PC-9 (cell line): ENCODE results near the gene PCSK5. TPM values are rescaled to one million over a fixed set of nuclear protein-coding genes. Genes with fewer than 3 reads are reported as not detected.

ENCODE experiments used
- BruUV-seq: library from RNA; stranded (reverse); fragments of 400-500 nt; replicated peaks from 2 replicates; lab custom pipeline; 2021; lab: Mats Ljungman, UMichigan
- CTCF ChIA-PET: fragments of 300-600 bp; sonication (Branson Sonifier 250); formaldehyde crosslinking; loops from one replicate; lab custom pipeline; 2022; ENCODE audit warnings: antibody characterized with exemption; lab: Charles Lee
- POLR2A ChIA-PET: fragments of 300-600 bp; sonication (Branson Sonifier 250); formaldehyde crosslinking; loops from one replicate; lab custom pipeline; 2022; ENCODE audit warnings: antibody characterized with exemption; ENCODE audit not compliant: unreplicated experiment; lab: Charles Lee
- DNase-seq, 2 experiments: peaks; one replicate each; pipeline versions ENCODE4 v3.0.0 to v3.0.0-alpha.2; 2015 to 2022; ENCODE audit warnings: mixed read lengths in 1 of 2
- H2AFZ ChIP-seq: fragments of 200-600 bp; sonication (generic); 2 replicates; pipeline ENCODE4 v1.8.1; 2017; ENCODE audit warnings: antibody characterized with exemption
- H3F3A ChIP-seq: fragments of 200-600 bp; sonication (generic); 2 replicates; pipeline ENCODE4 v1.8.1; 2017; ENCODE audit warnings: antibody characterized with exemption, mild to moderate bottlenecking, low read depth; ENCODE audit not compliant: insufficient read depth
- H3K27ac ChIP-seq: fragments of 200-600 bp; sonication (generic); 2 replicates; pipeline ENCODE4 v1.6.1; 2016; ENCODE audit warnings: mixed run types
- H3K27me3 ChIP-seq: fragments of 200-600 bp; sonication (generic); 2 replicates; pipeline ENCODE4 v1.6.1; 2016; ENCODE audit warnings: low read depth, mixed run types; ENCODE audit not compliant: insufficient read depth
- H3K36me3 ChIP-seq: fragments of 200-600 bp; sonication (generic); 2 replicates; pipeline ENCODE4 v1.6.1; 2016; ENCODE audit warnings: low read depth, mixed run types
- H3K4me1 ChIP-seq: fragments of 200-600 bp; sonication (generic); replicated peaks from 2 replicates; pipeline ENCODE4 v1.6.1; 2016; ENCODE audit warnings: mixed run types; ENCODE audit not compliant: insufficient read depth
- H3K4me2 ChIP-seq: fragments of 200-600 bp; sonication (generic); 2 replicates; pipeline ENCODE4 v1.6.1; 2017; ENCODE audit warnings: mixed run types
- H3K4me3 ChIP-seq: fragments of 200-600 bp; sonication (generic); 2 replicates; pipeline ENCODE4 v1.6.1; 2016; ENCODE audit warnings: mixed run types
- H3K79me2 ChIP-seq: fragments of 200-600 bp; sonication (generic); 2 replicates; pipeline ENCODE4 v1.6.1; 2017; ENCODE audit warnings: low read depth, mixed run types
- H3K9me2 ChIP-seq: fragments of 200-600 bp; sonication (generic); 2 replicates; pipeline ENCODE4 v1.8.1; 2017; ENCODE audit warnings: mild to moderate bottlenecking; ENCODE audit not compliant: insufficient read depth
- H3K9me3 ChIP-seq: fragments of 200-600 bp; sonication (generic); 2 replicates; pipeline ENCODE4 v1.8.1; 2016; ENCODE audit warnings: low read depth; ENCODE audit not compliant: insufficient read depth
- H4K20me1 ChIP-seq: fragments of 200-600 bp; sonication (generic); 2 replicates; pipeline ENCODE4 v1.8.1; 2017; ENCODE audit not compliant: insufficient read depth
- EZH2 ChIP-seq: fragments of 200-600 bp; sonication (generic); IDR thresholded peaks from 2 replicates; pipeline ENCODE4 v1.8.0; 2017; ENCODE audit warnings: antibody characterized with exemption, low read depth
- intact Hi-C: fragments of 100-400 bp; cut with micrococcal nuclease; formaldehyde crosslinking; loops from one replicate; pipeline ENCODE4 v1.10.0; 2022; ENCODE audit not compliant: unreplicated experiment
- total RNA-seq: library from RNA; stranded (reverse); gene quantifications from 2 replicates; pipeline ENCODE4 v1.2.3, GENCODE V29; 2021
- TF ChIP-seq, protein P1 (sequence below): fragments of 200-600 bp; sonication (generic); conservative IDR thresholded peaks from 2 replicates; pipeline ENCODE4 v1.6.1; 2017; ENCODE audit warnings: mixed run types, antibody characterized with exemption, mild to moderate bottlenecking, moderate library complexity

The PCSK5 gene
- total RNA-seq, 1 experiment from 2014 or later = 8.2 TPM

DNA sequence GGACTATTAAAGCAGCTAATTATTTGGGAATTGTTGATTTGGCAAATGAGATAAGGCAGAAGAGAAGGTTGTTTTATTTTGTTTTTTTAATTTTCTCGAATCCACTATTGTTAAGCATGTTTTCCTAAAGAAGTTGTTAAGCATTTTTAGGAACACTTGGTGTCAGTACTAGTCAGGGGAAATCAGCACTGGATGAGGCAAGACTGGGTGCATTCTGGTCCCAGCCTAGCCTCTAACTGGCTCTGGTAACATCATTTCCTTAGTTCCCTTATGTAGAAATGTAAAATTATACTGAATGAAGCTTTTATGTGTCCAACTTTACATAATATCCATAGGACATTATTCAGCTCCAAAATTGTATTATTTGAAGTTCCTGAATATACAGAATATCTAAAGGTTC, 196.1 kb downstream of the PCSK5 start:
- Histone ChIP-seq H3K9me2 (no peaks in the 10 kb centered on the region), H3K9me3 (no peaks in the 10 kb centered on the region), H3K27me3 (no peaks in the 10 kb centered on the region), H3K27ac (no peak overlapping the region), H3K4me1 (no peaks in the 10 kb centered on the region), H3K36me3 (no peaks in the 10 kb centered on the region), H3K4me3 (no peak overlapping the region), H2AFZ (no peak overlapping the region), H3F3A (no peaks in the 10 kb centered on the region), H3K4me2 (no peak overlapping the region), H3K79me2 (no peaks in the 10 kb centered on the region), H4K20me1 (no peaks in the 10 kb centered on the region)
- POLR2A ChIA-PET = no interaction called here
- intact Hi-C loops = loop anchor here (5.0 to 10.0 kb wide), 2 partner anchors 68 to 211 kb away; no protein-coding TSS in a partner anchor
- CTCF ChIA-PET = no interaction called here
- no TSS peak for BruUV-seq
- DNase-seq = no peak
- TF ChIP-seq EZH2 = no peak
- TF ChIP-seq, protein P1, sequence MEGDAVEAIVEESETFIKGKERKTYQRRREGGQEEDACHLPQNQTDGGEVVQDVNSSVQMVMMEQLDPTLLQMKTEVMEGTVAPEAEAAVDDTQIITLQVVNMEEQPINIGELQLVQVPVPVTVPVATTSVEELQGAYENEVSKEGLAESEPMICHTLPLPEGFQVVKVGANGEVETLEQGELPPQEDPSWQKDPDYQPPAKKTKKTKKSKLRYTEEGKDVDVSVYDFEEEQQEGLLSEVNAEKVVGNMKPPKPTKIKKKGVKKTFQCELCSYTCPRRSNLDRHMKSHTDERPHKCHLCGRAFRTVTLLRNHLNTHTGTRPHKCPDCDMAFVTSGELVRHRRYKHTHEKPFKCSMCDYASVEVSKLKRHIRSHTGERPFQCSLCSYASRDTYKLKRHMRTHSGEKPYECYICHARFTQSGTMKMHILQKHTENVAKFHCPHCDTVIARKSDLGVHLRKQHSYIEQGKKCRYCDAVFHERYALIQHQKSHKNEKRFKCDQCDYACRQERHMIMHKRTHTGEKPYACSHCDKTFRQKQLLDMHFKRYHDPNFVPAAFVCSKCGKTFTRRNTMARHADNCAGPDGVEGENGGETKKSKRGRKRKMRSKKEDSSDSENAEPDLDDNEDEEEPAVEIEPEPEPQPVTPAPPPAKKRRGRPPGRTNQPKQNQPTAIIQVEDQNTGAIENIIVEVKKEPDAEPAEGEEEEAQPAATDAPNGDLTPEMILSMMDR = no peak

DNA sequence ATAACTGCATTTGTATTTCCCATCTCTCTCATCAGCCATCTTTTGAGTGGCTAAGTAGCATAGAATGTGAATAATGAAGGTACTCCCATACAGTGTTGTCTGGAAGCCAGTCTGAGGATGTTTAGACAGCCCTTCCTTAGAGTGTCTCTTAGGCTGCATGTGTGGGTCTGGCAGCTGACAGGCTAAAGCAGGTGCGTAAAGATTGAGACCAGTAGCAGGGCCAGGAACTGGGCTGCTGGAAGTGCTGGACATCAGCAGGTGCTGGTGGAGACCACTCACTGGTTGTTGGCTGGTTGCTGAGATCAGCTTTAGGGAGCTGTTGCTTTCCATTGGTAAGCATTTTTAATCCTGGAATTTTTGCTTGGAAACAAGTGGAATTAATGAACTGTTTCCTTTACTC, 197.5 kb downstream of the PCSK5 start:
- CTCF ChIA-PET = no interaction called here

DNA sequence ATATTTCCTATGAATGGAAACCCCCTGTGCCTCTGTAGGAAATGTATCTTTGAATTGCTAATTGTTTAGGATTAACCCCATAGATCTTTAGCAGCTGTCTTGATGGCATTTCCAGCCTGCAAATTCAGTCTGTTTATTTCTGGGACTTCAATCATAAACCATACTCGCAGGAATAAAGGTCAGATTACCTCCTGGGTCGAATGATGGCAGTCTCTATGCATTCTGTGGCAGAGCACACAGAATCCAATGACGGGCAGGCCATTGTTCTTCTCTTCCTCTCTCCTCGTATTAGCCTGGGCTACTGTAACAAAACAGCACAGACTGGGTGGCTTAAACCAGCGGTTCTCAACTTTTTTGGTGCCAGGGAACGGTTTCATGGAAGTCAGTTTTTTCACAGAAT, 199.9 kb downstream of the PCSK5 start:
- Histone ChIP-seq H3K9me3 (no peaks in the 10 kb centered on the region), H3K4me3 (no peak overlapping the region), H3K79me2 (no peaks in the 10 kb centered on the region), H3K27me3 (no peaks in the 10 kb centered on the region), H3K9me2 (no peaks in the 10 kb centered on the region), H3K4me1 (no peaks in the 10 kb centered on the region), H4K20me1 (no peaks in the 10 kb centered on the region), H3K36me3 (0 out of 2 replicates have a peak, but pooled peaks cover 3% of the 10 kb centered on the region), H3K27ac (no peak overlapping the region), H2AFZ (no peak overlapping the region), H3F3A (no peaks in the 10 kb centered on the region), H3K4me2 (no peak overlapping the region)
- no peak for DNase-seq
- intact Hi-C loops = no loop called here
- TF ChIP-seq, protein P1 = no peak
- TF ChIP-seq EZH2 = no peak
- CTCF ChIA-PET = no interaction called here
- no TSS peak for BruUV-seq
- POLR2A ChIA-PET = no interaction called here

More for the DNA sequence above, 197.5 kb downstream of the PCSK5 start:
- no peak overlapping the region for H3K4me2 ChIP-seq
- no peaks in the 10 kb centered on the region for H3K79me2 ChIP-seq
- no peak overlapping the region for H2AFZ ChIP-seq
- no peaks in the 10 kb centered on the region for H3K36me3 ChIP-seq
- H3K9me2 ChIP-seq = no peaks in the 10 kb centered on the region
- no peak overlapping the region for H3K4me3 ChIP-seq
- no peaks in the 10 kb centered on the region for H3K27me3 ChIP-seq
- DNase-seq = no peak
- intact Hi-C loops = loop anchor here (5.0 to 10.0 kb wide), 2 partner anchors 67 to 209 kb away; no protein-coding TSS in a partner anchor
- no peaks in the 10 kb centered on the region for H3F3A ChIP-seq
- H3K4me1 ChIP-seq = no peaks in the 10 kb centered on the region
- TF ChIP-seq, protein P1 = no peak
- no peak for TF ChIP-seq EZH2
- no peaks in the 10 kb centered on the region for H4K20me1 ChIP-seq
- BruUV-seq = no TSS peak
- H3K27ac ChIP-seq = no peak overlapping the region
- no peaks in the 10 kb centered on the region for H3K9me3 ChIP-seq
- POLR2A ChIA-PET = interaction anchor here (0.5 kb wide), 1 partner anchor 211 kb away, joined by 6 read pairs; no protein-coding TSS in a partner anchor
